Right lobe of liver (tissue), 6 donors: Measurements from ENCODE around the gene TLE1. TPM values are rescaled to one million over a fixed set of nuclear protein-coding genes. Genes with fewer than 3 reads are reported as not detected.

Experiments used
- ATAC-seq, 4 donors: fragments of 200-7000 bp; cut with Tn5 transposase; one replicate each; pipeline ENCODE4 v1.9.1; 2020; ENCODE audit warnings: mild to moderate bottlenecking in 4 of 4, moderate library complexity in 4 of 4
- DNase-seq, 3 donors: peaks; one replicate each; pipeline ENCODE4 v3.0.0-alpha.2; 2020
- H3K27ac ChIP-seq, 3 donors: fragments of 200-600 bp; one replicate each; pipeline ENCODE4 v1.8.0; 2022
- H3K27me3 ChIP-seq, 2 donors: fragments of 200-600 bp; one replicate each; pipeline ENCODE4 v1.8.0; 2022
- H3K36me3 ChIP-seq, 4 donors: fragments of 200-600 bp; sonication (generic) in 1 of 4; one replicate each; pipeline versions ENCODE4 v1.5.1 to v1.8.0; 2017 to 2022; ENCODE audit warnings: control low read depth in 1 of 4
- H3K4me1 ChIP-seq, 4 donors: fragments of 200-600 bp; sonication (generic) in 1 of 4; one replicate each; pipeline versions ENCODE4 v1.5.1 to v1.8.0; 2017 to 2022; ENCODE audit warnings: control low read depth in 1 of 4
- H3K4me3 ChIP-seq, 3 donors: fragments of 200-600 bp; one replicate each; pipeline ENCODE4 v1.8.0; 2022
- H3K9me3 ChIP-seq, 4 donors: fragments of 200-600 bp; sonication (generic) in 1 of 4; one replicate each; pipeline versions ENCODE4 v1.5.1 to v1.8.0; 2017 to 2022; ENCODE audit warnings: control low read depth in 1 of 4
- CTCF ChIP-seq, 4 donors: fragments of 200-600 bp in 3 of 4; fragments of 450-650 bp in 1 of 4; IDR thresholded peaks; one replicate each; pipeline versions ENCODE4 v1.5.1 to v1.8.0; 2016 to 2022; ENCODE audit warnings: antibody characterized with exemption in 4 of 4, mild to moderate bottlenecking in 2 of 4
- POLR2A ChIP-seq: fragments of 450-650 bp; IDR thresholded peaks from one replicate; pipeline ENCODE4 v1.6.1; 2017; ENCODE audit warnings: antibody characterized with exemption, mild to moderate bottlenecking
- WGBS: methylation state at CpG from one replicate; pipeline ENCODE4 v1.1.6; 2018; ENCODE audit warnings: low coverage, low lambda C conversion rate; ENCODE audit not compliant: insufficient coverage; ENCODE audit errors: missing lambda C conversion rate; 5-methylcytosine and 5-hydroxymethylcytosine counted together
- intact Hi-C, 2 donors: fragments of 100-400 bp; cut with DNase I; formaldehyde crosslinking; loops; one replicate each; pipeline versions ENCODE4 v1.11.2 to v1.14.1; 2022
- total RNA-seq, 6 experiments: library from RNA; depleted of rRNA in 2 of 6; stranded (reverse); fragments of >200 nt in 2 of 6; fragmentation: NEBNext Ultra II Directional in 3 of 6; extraction: Animal tissue kit (Norgen Biotek cat#: 25700) in 3 of 6; gene quantifications; one replicate each; pipeline versions ENCODE4 v1.1.0 to v1.2.4, GENCODE V29; 2016 to 2023
- donor health status: DM: no; HTN: yes; CAD: no.
- donor health status: DM: no; HTN: no; CAD: no.
- donor health status: DM: no; HTN: no; CAD: no.
- donor health status: DM: no; HTN: yes; CAD: no.
- donor health status: DM: no; HTN: yes; CAD: no.

TLE1 gene
- total RNA-seq, 6 experiments from 2014 or later = 31.9 to 62.9 (median 58.0) TPM

GRCh38 chr9:81684635-81685034 lies 4.7 kb downstream of the TLE1 start:
- TF ChIP-seq CTCF (IDR thresholded peaks at IDR 0.05) (no peak), POLR2A (no peak)
- no peak for ATAC-seq
- intact Hi-C loops = no loop called here
- H3K36me3 ChIP-seq = peaks cover 0 to 23% (median 2%) of the 10 kb centered on the region in 4 donors
- H3K4me1 ChIP-seq = peaks cover 0 to 42% (median 15%) of the 10 kb centered on the region in 4 donors
- H3K27me3 ChIP-seq = no peaks in the 10 kb centered on the region
- no peak overlapping the region for H3K27ac ChIP-seq
- no peak overlapping the region for H3K4me3 ChIP-seq
- DNase-seq = no peak
- 84% methylated on average over 4 of the region's 4 CpGs for WGBS
- no peaks in the 10 kb centered on the region for H3K9me3 ChIP-seq

- no peak overlapping the region for H3K27ac ChIP-seq
- H3K4me3 ChIP-seq = no peak overlapping the region
- no peaks in the 10 kb centered on the region for H3K27me3 ChIP-seq
- no peak for ATAC-seq
- H3K4me1 ChIP-seq = peaks cover 0 to 42% (median 15%) of the 10 kb centered on the region in 4 donors
- no peaks in the 10 kb centered on the region for H3K9me3 ChIP-seq
- no peak for TF ChIP-seq POLR2A
- no peak for TF ChIP-seq CTCF (IDR thresholded peaks at IDR 0.05)
- H3K36me3 ChIP-seq = peaks cover 0 to 25% (median 2%) of the 10 kb centered on the region in 4 donors
- WGBS = 72% methylated on average over 3 of the region's 3 CpGs
- intact Hi-C loops = no loop called here
- no peak for DNase-seq
These were observed 5.6 kb downstream of the TLE1 start for GRCh38 chr9:81683704-81684103.

- 69% methylated on average over 3 of the region's 3 CpGs for WGBS
- intact Hi-C loops = no loop called here
- H3K27ac ChIP-seq = no peak overlapping the region
- H3K9me3 ChIP-seq = no peaks in the 10 kb centered on the region
- H3K4me1 ChIP-seq = peaks cover 0 to 42% (median 15%) of the 10 kb centered on the region in 4 donors
- no peak overlapping the region for H3K4me3 ChIP-seq
- ATAC-seq = no peak
- no peaks in the 10 kb centered on the region for H3K27me3 ChIP-seq
- TF ChIP-seq POLR2A = no peak
- no peak for TF ChIP-seq CTCF (IDR thresholded peaks at IDR 0.05)
- no peak for DNase-seq
- H3K36me3 ChIP-seq = peaks cover 0 to 29% (median 2%) of the 10 kb centered on the region in 4 donors
These were observed 6.1 kb downstream of the TLE1 start for GRCh38 chr9:81683238-81683637.

- WGBS = 3% methylated on average over 8 of the region's 8 CpGs
- H3K4me3 ChIP-seq = no peak overlapping the region
These were observed 6.5 kb downstream of the TLE1 start for GRCh38 chr9:81682797-81683196.

More at GRCh38 chr9:81682797-81683196, 6.5 kb downstream of the TLE1 start:
- Histone ChIP-seq H3K27ac (no peak overlapping the region), H3K4me1 (peaks cover 0 to 42% (median 15%) of the 10 kb centered on the region in 4 donors), H3K9me3 (no peaks in the 10 kb centered on the region), H3K27me3 (no peaks in the 10 kb centered on the region), H3K36me3 (peaks cover 0 to 34% (median 4%) of the 10 kb centered on the region in 4 donors)
- TF ChIP-seq CTCF (IDR thresholded peaks at IDR 0.05) (no peak), POLR2A (no peak)
- intact Hi-C loops = no loop called here
- peak in 1 of 3 donors; percentile 45 for DNase-seq
- peak in 1 of 4 donors; percentile 29 for ATAC-seq
